GM19193 (cell line): ENCODE data around the gene CDH16.

ENCODE experiments used
- POLR2A ChIP-seq: IDR thresholded peaks from 4 replicates; pipeline ENCODE4 v1.6.1; 2011; ENCODE audit not compliant: insufficient read depth, insufficient read length; ENCODE audit errors: extremely low read depth

CDH16 gene

DNA sequence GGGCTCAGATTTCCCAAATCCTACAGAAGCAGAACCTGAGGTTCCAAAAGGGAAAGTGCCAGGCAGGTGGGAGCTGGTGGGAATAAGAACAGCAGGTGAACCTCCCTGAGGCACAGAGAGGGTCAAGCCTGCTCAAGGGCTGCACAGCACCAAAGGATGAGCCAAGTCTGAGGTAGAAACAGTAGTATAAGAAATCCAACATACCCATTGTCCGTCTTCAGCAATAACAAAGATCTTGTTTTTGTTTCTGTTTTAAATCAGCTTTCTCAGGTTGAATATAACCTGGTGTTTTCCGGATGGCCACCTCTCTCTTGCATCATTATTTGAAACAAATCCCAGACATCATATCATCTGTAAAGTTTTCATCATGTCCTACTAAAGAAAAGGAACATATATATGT is 31.8 kb upstream of the CDH16 start:
- no peak for TF ChIP-seq POLR2A

DNA sequence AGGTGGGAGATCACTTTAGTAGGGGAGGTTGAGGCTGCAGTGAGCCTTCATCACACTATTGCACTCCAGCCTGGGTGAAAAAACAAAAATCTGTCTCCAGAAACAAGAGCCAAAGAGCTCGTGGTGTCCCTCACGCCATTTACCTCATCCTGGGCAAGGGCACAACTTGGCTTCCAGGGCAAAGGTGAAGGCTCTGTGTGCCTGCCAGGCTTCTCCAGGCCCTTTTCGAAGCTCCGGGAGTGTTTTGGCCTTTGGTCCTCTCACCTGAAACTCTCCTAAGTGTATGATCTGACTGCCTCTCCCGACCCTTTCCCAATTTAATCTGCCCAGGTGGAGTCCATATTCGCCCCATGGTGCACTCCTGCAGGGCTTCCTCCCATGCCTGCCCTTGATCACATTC is 30.8 kb upstream of the CDH16 start:
- no peak for TF ChIP-seq POLR2A

DNA sequence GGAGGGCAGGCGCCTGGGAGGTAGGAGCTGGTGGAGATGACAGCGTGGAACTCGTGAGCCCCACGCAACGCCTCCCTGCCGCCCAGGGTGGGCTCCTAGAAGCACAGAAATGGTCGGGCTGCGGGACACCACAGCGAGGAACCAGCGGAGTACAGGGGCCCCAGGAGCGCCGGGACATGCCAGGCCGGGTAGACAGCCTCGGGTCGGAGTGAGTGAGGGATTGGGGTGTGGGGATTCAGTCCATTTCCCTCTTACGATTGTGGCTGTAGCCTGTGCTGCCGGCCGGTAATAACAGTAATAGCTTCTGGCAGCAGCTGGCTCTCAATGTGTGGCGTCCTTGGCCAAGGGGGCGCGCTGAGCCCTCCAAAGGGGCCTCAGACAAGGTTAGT is 30.1 kb upstream of the CDH16 start:
- TF ChIP-seq POLR2A: no peak

DNA sequence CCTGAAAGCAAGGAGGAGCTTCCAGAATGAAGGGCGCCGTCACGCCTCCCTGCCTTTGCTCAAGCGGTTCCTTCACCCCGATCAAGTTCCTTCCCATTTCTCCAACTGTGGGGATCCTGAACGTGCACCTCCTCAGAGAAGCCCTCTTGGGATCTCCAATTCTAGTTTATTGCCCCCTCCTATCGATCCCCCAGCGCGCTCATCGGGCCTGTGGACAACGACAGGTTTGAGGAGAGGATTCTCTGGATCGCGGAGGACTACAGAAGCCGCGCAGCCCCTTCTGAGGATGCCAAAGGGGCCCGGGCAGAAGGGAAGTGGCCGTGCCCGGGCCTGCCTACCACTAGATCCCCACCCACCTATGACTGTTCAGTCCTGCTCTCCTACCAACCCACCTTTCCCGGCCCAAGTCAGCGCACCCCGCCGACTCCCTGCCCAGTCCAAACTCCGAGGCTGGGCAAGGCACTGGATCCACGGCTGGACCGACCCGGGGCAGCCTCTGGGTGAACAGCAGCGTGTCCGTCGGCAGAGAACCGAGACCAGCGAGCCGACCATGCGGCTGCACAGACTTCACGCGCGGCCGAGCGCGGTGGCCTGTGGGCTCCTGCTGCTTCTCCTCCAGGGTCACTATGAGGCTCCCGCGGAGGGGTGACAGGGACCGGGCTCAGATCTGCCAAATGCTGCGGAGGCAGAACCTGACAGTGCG is 29.6 kb upstream of the CDH16 start:
- no peak for TF ChIP-seq POLR2A

DNA sequence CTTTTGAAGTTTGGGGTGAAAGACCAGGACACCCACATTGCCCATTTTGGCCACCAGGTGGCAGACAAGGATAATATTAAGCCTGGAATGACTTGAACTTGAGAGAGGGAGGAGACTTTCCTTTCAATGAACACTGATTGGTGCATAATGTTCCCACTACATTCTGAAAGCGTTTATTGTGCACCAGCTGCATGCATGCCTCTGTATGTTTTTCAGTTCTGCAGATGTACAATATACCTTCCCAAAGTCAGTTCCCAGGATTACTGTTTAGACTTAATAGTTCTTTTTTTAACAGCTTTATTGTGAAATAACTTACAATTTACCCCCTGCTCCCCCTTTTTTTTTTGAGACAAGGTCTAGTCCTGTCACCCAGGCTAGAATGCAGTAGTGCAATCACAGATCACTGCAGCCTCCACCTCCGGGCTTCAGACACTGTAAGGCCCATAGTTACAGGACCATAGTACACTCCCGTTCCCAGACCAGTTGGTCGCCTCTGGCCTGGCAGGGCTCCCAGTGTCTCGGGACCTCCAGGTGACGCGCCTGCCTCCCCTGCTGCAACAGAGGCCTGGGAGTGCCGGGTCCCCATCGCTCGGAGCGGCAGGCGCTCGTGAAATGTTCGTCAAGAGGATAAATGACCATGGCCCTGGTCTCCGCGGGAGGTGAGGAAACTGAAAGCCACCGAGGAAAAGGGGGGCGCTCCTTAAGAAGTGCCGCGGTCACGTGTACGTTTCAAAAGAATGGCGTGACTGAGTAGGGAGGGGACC is 28.8 kb upstream of the CDH16 start:
- no peak for TF ChIP-seq POLR2A

DNA sequence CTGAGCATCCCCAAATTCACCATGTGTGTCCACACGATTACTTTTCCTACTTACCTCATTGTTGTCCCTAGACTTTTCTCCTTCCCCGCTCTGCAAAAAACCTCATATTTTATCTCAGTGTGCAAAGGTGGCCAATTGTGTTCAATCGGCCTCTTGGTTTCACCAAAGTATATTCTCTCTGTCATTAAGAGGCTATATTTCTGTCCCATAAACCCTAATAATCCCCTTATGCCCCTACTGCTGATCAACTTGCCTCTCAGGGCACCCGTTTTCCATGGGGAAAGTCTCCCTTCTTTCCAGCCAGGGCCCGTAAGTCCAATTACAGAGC is 28.3 kb upstream of the CDH16 start:
- TF ChIP-seq POLR2A: no peak

DNA sequence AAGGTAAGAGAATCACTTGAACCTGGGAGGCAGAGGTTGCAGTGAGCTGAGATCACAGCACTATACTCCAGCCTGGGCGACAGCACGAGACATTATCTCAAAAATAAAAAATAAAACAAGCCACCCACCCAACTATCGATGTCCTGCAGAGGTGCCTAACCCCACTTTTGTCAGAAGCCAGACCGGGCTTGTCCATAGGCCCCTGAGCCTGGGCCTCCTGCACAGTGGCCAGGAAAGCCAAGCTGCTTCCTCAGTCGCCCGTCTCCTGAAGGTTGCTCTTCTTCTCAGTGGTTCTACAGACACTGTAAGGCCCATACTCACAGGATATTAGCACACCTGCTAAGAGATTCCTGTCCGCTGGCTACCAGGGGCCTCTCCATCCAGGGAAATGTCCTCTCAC is 27.9 kb upstream of the CDH16 start:
- no peak for TF ChIP-seq POLR2A

DNA sequence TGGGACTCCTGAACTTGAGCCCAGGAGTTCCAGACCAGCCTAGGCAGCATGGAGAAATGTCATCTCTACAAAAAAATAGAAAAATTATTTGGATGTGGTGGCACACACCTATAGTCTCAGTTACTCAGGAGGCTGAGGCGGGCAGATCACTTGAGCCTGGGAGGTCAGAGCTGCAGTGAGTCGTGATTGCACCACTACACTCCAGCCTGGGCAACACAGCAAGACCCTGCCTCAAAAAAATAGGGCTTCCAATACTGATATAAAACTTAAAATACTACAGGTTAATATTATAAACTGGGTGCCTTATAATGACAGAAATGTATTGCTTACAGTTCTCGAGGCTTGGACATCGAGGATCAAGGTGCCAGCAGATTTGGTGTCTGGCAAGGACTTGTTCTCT is 27.3 kb upstream of the CDH16 start:
- TF ChIP-seq POLR2A: no peak

DNA sequence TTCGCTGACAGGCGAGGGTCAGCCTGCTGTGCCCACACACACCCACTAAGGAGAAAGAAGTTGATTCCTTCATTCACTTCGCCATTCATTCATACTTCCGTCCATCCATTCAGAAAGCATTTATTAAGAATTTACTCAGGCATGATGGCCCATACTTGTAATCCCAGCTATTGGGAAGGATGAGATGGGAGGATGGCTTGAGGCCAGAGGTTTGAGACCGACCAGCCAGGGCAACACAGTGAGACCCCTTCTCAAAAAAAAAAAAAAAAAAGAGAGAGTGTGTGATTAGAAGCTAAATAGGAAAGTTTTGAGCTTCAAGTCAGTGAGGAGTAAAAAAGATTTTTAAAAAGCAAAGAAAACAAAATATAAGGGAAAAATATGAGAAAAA is 25.4 kb upstream of the CDH16 start:
- TF ChIP-seq POLR2A: no peak

DNA sequence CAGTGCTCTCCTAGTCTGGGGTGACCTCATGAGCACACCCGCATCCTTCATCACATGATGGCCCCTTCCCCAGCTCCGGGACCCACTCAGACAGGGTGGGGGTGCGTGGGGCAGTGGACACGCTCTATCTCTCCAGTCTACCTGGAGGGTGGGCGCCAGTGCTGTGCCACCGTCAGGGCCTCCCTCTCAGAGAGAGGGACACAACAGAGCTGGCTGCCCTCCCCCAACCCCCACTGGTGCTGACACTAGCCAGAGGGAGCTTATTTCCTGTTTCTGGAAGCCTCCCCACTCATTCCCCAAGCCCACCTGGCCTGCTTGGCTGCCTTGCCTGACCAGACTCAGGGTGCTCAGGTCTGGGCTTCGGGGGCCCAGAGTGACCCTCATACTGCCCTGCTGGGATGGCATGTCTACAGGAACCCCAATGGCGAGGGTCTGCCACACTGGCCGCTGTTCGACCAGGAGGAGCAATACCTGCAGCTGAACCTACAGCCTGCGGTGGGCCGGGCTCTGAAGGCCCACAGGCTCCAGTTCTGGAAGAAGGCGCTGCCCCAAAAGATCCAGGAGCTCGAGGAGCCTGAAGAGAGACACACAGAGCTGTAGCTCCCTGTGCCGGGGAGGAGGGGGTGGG is 24.9 kb upstream of the CDH16 start:
- no peak for TF ChIP-seq POLR2A

DNA sequence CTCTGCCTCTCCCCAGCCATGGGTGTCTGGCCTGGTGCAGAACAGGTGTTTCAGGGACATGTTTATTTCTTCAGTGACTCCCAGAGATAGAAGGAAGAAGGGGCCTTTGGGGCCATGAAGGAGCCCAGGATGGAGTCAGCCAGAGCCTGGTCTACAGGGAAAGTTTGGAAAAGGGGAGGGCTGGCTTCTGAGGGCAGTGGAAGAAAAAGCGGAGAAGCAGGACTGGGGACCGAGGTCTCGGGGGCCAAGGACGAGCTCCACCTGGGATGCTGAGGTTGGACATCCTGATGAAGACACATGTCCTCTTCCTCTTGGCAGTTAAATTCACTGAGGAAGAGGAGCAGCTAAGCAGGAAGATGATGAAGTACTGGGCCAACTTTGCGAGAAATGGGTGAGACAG is 24.3 kb upstream of the CDH16 start:
- TF ChIP-seq POLR2A: no peak

DNA sequence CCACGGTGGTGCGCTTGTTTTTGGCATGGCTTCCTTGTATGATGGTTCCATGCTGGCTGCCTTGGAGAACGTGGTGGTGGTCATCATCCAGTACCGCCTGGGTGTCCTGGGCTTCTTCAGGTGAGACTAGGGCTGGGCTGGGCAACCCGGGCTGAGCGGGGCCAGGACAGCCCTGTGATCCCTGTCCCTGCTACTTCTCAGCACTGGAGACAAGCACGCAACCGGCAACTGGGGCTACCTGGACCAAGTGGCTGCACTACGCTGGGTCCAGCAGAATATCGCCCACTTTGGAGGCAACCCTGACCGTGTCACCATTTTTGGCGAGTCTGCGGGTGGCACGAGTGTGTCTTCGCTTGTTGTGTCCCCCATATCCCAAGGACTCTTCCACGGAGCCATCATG is 21.6 kb upstream of the CDH16 start:
- no peak for TF ChIP-seq POLR2A

DNA sequence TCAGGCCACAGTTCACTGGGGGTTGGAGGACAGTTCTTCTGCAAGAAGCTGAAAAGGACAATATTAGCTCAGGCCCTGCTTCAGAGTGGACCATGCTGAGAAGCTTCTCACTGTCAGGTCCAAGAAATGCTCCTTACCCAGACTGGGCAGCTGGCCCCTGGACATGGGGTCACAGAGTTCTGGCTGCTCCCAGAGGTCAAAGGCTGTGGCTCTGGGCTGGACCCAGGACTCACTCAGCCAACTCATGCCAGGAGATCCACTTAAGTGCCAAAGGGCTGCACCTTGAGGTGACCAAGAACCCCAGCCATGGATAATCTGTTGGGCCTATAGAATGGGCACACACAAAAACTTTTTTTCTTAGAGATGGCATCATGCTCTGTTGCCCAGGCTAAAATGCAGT is 20.7 kb upstream of the CDH16 start:
- TF ChIP-seq POLR2A: no peak

DNA sequence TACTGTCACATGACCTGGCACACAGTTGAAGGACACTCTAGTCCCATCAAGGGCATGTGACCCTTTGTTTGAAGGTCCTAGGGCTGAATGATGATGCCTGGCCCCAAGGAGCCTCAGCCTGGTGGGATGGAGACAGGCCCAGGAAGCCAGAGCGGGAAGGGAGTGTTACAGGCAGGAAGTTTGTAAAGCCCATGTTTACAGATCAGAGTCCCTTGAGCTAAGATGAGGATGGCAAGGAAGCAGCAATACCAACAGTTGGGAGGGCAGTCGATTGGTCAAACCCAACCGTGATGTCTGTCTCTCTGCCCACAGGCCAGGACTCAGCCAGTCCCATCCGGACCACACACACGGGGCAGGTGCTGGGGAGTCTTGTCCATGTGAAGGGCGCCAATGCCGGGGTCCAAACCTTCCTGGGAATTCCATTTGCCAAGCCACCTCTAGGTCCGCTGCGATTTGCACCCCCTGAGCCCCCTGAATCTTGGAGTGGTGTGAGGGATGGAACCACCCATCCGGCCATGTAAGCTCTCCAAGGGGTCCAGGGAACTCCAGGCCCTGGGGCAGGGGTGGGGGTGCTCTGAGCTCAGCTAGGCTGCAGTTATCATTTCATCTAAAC is 19.1 kb upstream of the CDH16 start:
- TF ChIP-seq POLR2A: no peak

DNA sequence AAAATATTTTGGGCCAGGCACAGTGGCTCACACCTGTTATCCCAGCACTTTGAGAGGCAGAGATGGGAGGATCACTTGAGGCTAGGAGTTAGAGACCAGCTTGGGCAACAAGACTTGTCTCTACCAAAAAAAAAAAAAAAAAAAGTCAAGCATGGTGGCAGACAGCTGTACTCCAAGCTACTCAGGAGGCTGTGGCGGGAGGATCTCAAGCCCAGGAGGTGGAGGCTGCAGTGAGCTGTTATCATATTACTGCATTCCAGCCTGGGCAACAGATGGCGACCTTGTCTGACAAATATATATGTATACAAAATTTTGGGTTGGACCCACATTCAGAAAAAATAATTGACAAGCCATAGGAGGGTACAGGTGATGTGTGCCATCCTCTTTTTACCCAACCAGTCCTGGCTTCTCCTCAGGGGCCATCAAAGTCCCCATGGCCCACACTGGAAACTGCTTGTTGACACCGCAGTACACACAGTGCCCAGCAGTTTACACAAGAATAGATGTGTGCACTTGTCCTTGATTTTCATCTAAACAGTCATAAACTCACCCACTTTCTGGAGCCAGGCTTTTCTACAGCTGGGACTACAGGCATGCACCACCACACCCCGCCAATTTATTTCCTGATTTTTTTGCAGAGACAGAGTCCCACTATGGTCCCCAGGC is 18.3 kb upstream of the CDH16 start:
- no peak for TF ChIP-seq POLR2A
